Testis (tissue), 3 donors: ENCODE data around the gene TSEN2. TPM values are rescaled to one million over a fixed set of nuclear protein-coding genes. Genes with fewer than 3 reads are reported as not detected.
"Not testable (repeated sequence)": the region's sequence is repeated elsewhere in the genome, so short reads cannot be mapped to it uniquely, and the experiment has no call there.

Experiments used
- DNase-seq: peaks from one replicate; pipeline ENCODE4 v3.0.0-alpha.2; 2019
- H3K27ac ChIP-seq, 2 donors: fragments of 200-600 bp; sonication (generic); one replicate each; pipeline ENCODE4 v1.5.1; 2019
- H3K27me3 ChIP-seq: fragments of 200-600 bp; sonication (generic); one replicate; pipeline ENCODE4 v1.5.1; 2019
- H3K36me3 ChIP-seq: fragments of 200-600 bp; sonication (generic); one replicate; pipeline ENCODE4 v1.5.1; 2017; ENCODE audit warnings: low read depth; ENCODE audit errors: missing control alignments
- H3K4me1 ChIP-seq: fragments of 200-600 bp; sonication (generic); one replicate; pipeline ENCODE4 v1.5.1; 2019
- H3K4me3 ChIP-seq, 2 donors: fragments of 200-600 bp; sonication (generic); one replicate each; pipeline ENCODE4 v1.5.1; 2017 to 2019
- H3K9me3 ChIP-seq: fragments of 200-600 bp; sonication (generic); one replicate; pipeline ENCODE4 v1.5.1; 2017
- POLR2A ChIP-seq: fragments of 450-650 bp; IDR thresholded peaks from one replicate; pipeline ENCODE4 v1.6.1; 2017; ENCODE audit warnings: antibody characterized with exemption, mild to moderate bottlenecking, moderate library complexity
- WGBS, 2 donors: methylation state at CpG; one replicate each; pipeline ENCODE4 v1.1.5; 2018; 5-methylcytosine and 5-hydroxymethylcytosine counted together
- intact Hi-C: fragments of 100-400 bp; cut with DNase I; formaldehyde crosslinking; loops from one replicate; pipeline ENCODE4 v1.15.1; 2023; ENCODE audit warnings: low total_unique reads
- polyA plus RNA-seq: library from polyadenylated mRNA; stranded (reverse); fragments of 350-450 nt; fragmentation: Illumina TruSeq; extraction: RNeasy Lipid Tissue Mini Kit (QIAGEN cat#74804); gene quantifications from one replicate; pipeline ENCODE4 v1.2.3, GENCODE V29; 2014; ENCODE audit warnings: low read depth, low replicate concordance; ENCODE audit not compliant: insufficient read depth
- total RNA-seq, 2 donors: library from RNA; depleted of rRNA; stranded (reverse); fragments of >200 nt; gene quantifications; one replicate each; pipeline ENCODE4 v1.2.3, GENCODE V29; 2016
- TF ChIP-seq, protein P1 (sequence below), 3 experiments: fragments of 450-650 bp in 2 of 3; fragments of 200-600 bp in 1 of 3; sonication (generic) in 1 of 3; IDR thresholded peaks; one replicate each; pipeline ENCODE4 v1.5.1; 2016 to 2019; ENCODE audit warnings: antibody characterized with exemption in 3 of 3, mild to moderate bottlenecking in 2 of 3, moderate library complexity in 1 of 3

The TSEN2 gene
- total and polyA plus RNA-seq, 3 donors from 2014 or later = 17.0 to 26.8 (median 25.3) TPM

DNA sequence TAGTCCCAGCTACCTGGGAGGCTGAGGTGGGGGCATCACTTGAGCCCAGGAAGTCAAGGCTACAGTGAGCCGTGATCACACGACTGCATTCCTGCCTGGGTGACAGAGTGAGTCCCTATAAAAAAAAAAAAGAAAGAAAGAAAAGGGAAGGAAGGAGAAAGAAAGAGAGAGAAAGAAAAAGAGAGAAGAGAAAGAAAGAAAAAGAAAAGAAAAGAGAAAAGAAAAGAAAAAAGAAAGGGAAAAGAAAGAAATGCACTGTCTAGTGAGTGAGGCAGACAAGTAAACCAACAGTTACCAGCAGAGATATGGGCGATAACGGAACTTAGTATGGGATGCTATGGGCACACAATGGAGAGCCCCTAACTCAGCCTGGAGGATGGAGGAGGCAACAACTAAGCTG, 37.2 kb upstream of the TSEN2 start:
- no peak for TF ChIP-seq POLR2A
- TF ChIP-seq, protein P1, sequence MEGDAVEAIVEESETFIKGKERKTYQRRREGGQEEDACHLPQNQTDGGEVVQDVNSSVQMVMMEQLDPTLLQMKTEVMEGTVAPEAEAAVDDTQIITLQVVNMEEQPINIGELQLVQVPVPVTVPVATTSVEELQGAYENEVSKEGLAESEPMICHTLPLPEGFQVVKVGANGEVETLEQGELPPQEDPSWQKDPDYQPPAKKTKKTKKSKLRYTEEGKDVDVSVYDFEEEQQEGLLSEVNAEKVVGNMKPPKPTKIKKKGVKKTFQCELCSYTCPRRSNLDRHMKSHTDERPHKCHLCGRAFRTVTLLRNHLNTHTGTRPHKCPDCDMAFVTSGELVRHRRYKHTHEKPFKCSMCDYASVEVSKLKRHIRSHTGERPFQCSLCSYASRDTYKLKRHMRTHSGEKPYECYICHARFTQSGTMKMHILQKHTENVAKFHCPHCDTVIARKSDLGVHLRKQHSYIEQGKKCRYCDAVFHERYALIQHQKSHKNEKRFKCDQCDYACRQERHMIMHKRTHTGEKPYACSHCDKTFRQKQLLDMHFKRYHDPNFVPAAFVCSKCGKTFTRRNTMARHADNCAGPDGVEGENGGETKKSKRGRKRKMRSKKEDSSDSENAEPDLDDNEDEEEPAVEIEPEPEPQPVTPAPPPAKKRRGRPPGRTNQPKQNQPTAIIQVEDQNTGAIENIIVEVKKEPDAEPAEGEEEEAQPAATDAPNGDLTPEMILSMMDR (IDR thresholded peaks at IDR 0.05) = no peak

GRCh38 chr3:12448404-12449202, 35.7 kb upstream of the TSEN2 start:
- H3K27ac ChIP-seq, H3K4me3 ChIP-seq, H3K36me3 ChIP-seq, H3K9me3 ChIP-seq, intact Hi-C loops, DNase-seq, H3K4me1 ChIP-seq, H3K27me3 ChIP-seq: not testable (repeated sequence)
- WGBS, 2 donors = 63 to 67% methylated on average over 4 of the region's 4 CpGs

More for the DNA sequence above, 37.2 kb upstream of the TSEN2 start:
- intact Hi-C loops = no loop called here
- no peak for DNase-seq
- no peak overlapping the region for H3K4me3 ChIP-seq
- no peak overlapping the region for H3K27ac ChIP-seq
- no peaks in the 10 kb centered on the region for H3K36me3 ChIP-seq
- H3K9me3 ChIP-seq = no peaks in the 10 kb centered on the region
- no peaks in the 10 kb centered on the region for H3K27me3 ChIP-seq
- no peaks in the 10 kb centered on the region for H3K4me1 ChIP-seq
- 85 to 91% methylated on average over 4 of the region's 4 CpGs for WGBS, 2 donors

GRCh38 chr3:12449889-12450682, 34.2 kb upstream of the TSEN2 start:
- no peaks in the 10 kb centered on the region for H3K27me3 ChIP-seq
- 43 to 59% methylated on average over 8 of the region's 8 CpGs for WGBS, 2 donors
- H3K9me3 ChIP-seq = no peaks in the 10 kb centered on the region
- H3K4me3 ChIP-seq = no peak overlapping the region
- H3K27ac ChIP-seq = no peak overlapping the region
- peak; percentile 39 for DNase-seq
- H3K4me1 ChIP-seq = no peaks in the 10 kb centered on the region
- TF ChIP-seq, protein P1 (IDR thresholded peaks at IDR 0.05) = no peak
- no peak for TF ChIP-seq POLR2A
- H3K36me3 ChIP-seq = no peaks in the 10 kb centered on the region
- intact Hi-C loops = no loop called here

- intact Hi-C loops = no loop called here
- no peak for DNase-seq
- Histone ChIP-seq H3K27ac (no peak overlapping the region), H3K9me3 (no peaks in the 10 kb centered on the region), H3K36me3 (no peaks in the 10 kb centered on the region), H3K4me3 (no peak overlapping the region), H3K4me1 (no peaks in the 10 kb centered on the region), H3K27me3 (no peaks in the 10 kb centered on the region)
- WGBS, 2 donors = 94 to 95% methylated on average over 2 to 5 of the region's 5 CpGs
- TF ChIP-seq, protein P1 (IDR thresholded peaks at IDR 0.05) = no peak
- no peak for TF ChIP-seq POLR2A
Measured at GRCh38 chr3:12451481-12451880, 32.8 kb upstream of the TSEN2 start.

- Histone ChIP-seq H3K27me3 (no peaks in the 10 kb centered on the region), H3K27ac (no peak overlapping the region), H3K36me3 (no peaks in the 10 kb centered on the region), H3K9me3 (no peaks in the 10 kb centered on the region), H3K4me3 (no peak overlapping the region), H3K4me1 (no peaks in the 10 kb centered on the region)
- intact Hi-C loops = no loop called here
- DNase-seq = no peak
- 80 to 93% methylated on average over 1 of the region's 1 CpG for WGBS, 2 donors
- TF ChIP-seq, protein P1 (IDR thresholded peaks at IDR 0.05) = no peak
- no peak for TF ChIP-seq POLR2A
Measured at GRCh38 chr3:12451960-12452359, 32.3 kb upstream of the TSEN2 start.
